WTC11 (cell line): ENCODE results near the gene KCNMA1. TPM values are rescaled to one million over a fixed set of nuclear protein-coding genes. Genes with fewer than 3 reads are reported as not detected.

ENCODE experiments used
- ATAC-seq: fragments of 200-7000 bp; cut with Tn5 transposase; 2 replicates; pipeline ENCODE4 v1.10.0; 2021; ENCODE audit warnings: mild to moderate bottlenecking, moderate library complexity
- CTCF ChIA-PET: fragments of 300-600 bp; sonication (Branson Sonifier 250); formaldehyde crosslinking; loops from one replicate; lab custom pipeline; 2021; ENCODE audit warnings: antibody characterized with exemption; lab: Charles Lee
- POLR2A ChIA-PET: fragments of 350-600 bp; sonication (Branson Sonifier 250); formaldehyde crosslinking; loops from one replicate; lab custom pipeline; 2021; ENCODE audit warnings: antibody characterized with exemption; lab: Charles Lee
- DNase-seq: peaks from one replicate; pipeline ENCODE4 v3.0.0; 2021; ENCODE audit warnings: low spot score
- H3K27ac Mint-ChIP-seq: 2 replicates; pipeline ENCODE4 v1.8.0; 2021; ENCODE audit warnings: mixed read lengths
- H3K27me3 Mint-ChIP-seq: 2 replicates; pipeline ENCODE4 v1.8.0; 2021; ENCODE audit warnings: low read depth, mild to moderate bottlenecking, moderate library complexity, mixed read lengths
- H3K36me3 Mint-ChIP-seq: 2 replicates; pipeline ENCODE4 v1.8.0; 2021; ENCODE audit warnings: mixed read lengths
- H3K4me1 Mint-ChIP-seq: 2 replicates; pipeline ENCODE4 v1.8.0; 2022; ENCODE audit warnings: mixed read lengths
- H3K4me3 Mint-ChIP-seq: 2 replicates; pipeline ENCODE4 v1.8.0; 2021; ENCODE audit warnings: mild to moderate bottlenecking, moderate library complexity, mixed read lengths
- H3K9me3 Mint-ChIP-seq: 2 replicates; pipeline ENCODE4 v1.8.0; 2021; ENCODE audit warnings: mixed read lengths
- ATF1 ChIP-seq: sonication (generic); formaldehyde crosslinking; IDR thresholded peaks from 2 replicates; pipeline ENCODE4 v1.8.1; 2023; ENCODE audit warnings: mild to moderate bottlenecking, moderate library complexity, missing genetic modification reagents
- EMX1 ChIP-seq: fragments of 250-450 bp; sonication (Bioruptor Pico); IDR thresholded peaks from 2 replicates; pipeline ENCODE4 v1.8.0; 2021; ENCODE audit warnings: mild to moderate bottlenecking
- ESRRA ChIP-seq: sonication (generic); formaldehyde crosslinking; IDR thresholded peaks from 2 replicates; pipeline ENCODE4 v1.8.1; 2022; ENCODE audit warnings: mild to moderate bottlenecking, missing genetic modification reagents, borderline replicate concordance
- FOXJ3 ChIP-seq: sonication (generic); formaldehyde crosslinking; IDR thresholded peaks from 2 replicates; pipeline ENCODE4 v1.9.0; 2021; ENCODE audit warnings: missing genetic modification reagents, mild to moderate bottlenecking, borderline replicate concordance
- FOXK1 ChIP-seq: sonication (generic); formaldehyde crosslinking; IDR thresholded peaks from 2 replicates; pipeline ENCODE4 v1.8.0; 2022; ENCODE audit warnings: mild to moderate bottlenecking, moderate library complexity, missing genetic modification reagents
- GABPB1 ChIP-seq: sonication (generic); formaldehyde crosslinking; IDR thresholded peaks from 2 replicates; pipeline ENCODE4 v1.8.1; 2023; ENCODE audit warnings: mild to moderate bottlenecking, missing genetic modification reagents
- JUN ChIP-seq: sonication (generic); formaldehyde crosslinking; IDR thresholded peaks from 2 replicates; pipeline ENCODE4 v1.8.0; 2023; ENCODE audit warnings: mild to moderate bottlenecking, missing genetic modification reagents
- NFE2L1 ChIP-seq: sonication (generic); formaldehyde crosslinking; IDR thresholded peaks from 2 replicates; pipeline ENCODE4 v1.8.1; 2023; ENCODE audit warnings: missing genetic modification reagents
- NFYB ChIP-seq: sonication (generic); formaldehyde crosslinking; conservative IDR thresholded peaks from 2 replicates; pipeline ENCODE4 v1.8.0; 2022; ENCODE audit warnings: low read depth, missing genetic modification reagents
- NR1H2 ChIP-seq: sonication (generic); formaldehyde crosslinking; IDR thresholded peaks from 2 replicates; pipeline ENCODE4 v1.9.0; 2021; ENCODE audit warnings: mild to moderate bottlenecking, moderate library complexity, missing genetic modification reagents
- NR2C2 ChIP-seq: sonication (generic); formaldehyde crosslinking; IDR thresholded peaks from 2 replicates; pipeline ENCODE4 v1.8.0; 2022; ENCODE audit warnings: mild to moderate bottlenecking, missing genetic modification reagents
- RELA ChIP-seq: sonication (generic); formaldehyde crosslinking; IDR thresholded peaks from 2 replicates; pipeline ENCODE4 v1.8.1; 2022; ENCODE audit warnings: missing genetic modification reagents, mild to moderate bottlenecking, borderline replicate concordance
- SP1 ChIP-seq: sonication (generic); formaldehyde crosslinking; conservative IDR thresholded peaks from 2 replicates; pipeline ENCODE4 v1.8.1; 2022; ENCODE audit warnings: missing genetic modification reagents
- ZNF317 ChIP-seq: sonication (generic); formaldehyde crosslinking; IDR thresholded peaks from 2 replicates; pipeline ENCODE4 v1.8.1; 2023; ENCODE audit warnings: low read depth, mild to moderate bottlenecking, moderate library complexity, missing genetic modification reagents, borderline replicate concordance
- ZNF396 ChIP-seq: fragments of 250-450 bp; sonication (Bioruptor Pico); IDR thresholded peaks from 2 replicates; pipeline ENCODE4 v1.8.0; 2021; ENCODE audit warnings: mild to moderate bottlenecking, moderate library complexity, borderline replicate concordance
- total RNA-seq: library from RNA; stranded (reverse); gene quantifications from 3 replicates; pipeline ENCODE4 v1.2.3, GENCODE V29; 2021
- TF ChIP-seq, protein P1 (sequence below): sonication (generic); formaldehyde crosslinking; IDR thresholded peaks from 2 replicates; pipeline ENCODE4 v1.8.1; 2023; ENCODE audit warnings: mild to moderate bottlenecking, missing genetic modification reagents, moderate library complexity
- TF ChIP-seq, protein P2 (sequence below): sonication (generic); formaldehyde crosslinking; IDR thresholded peaks from 2 replicates; pipeline ENCODE4 v1.8.0; 2022; ENCODE audit warnings: mild to moderate bottlenecking, missing genetic modification reagents
- TF ChIP-seq, protein P3 (sequence below): sonication (generic); formaldehyde crosslinking; IDR thresholded peaks from 2 replicates; pipeline ENCODE4 v1.8.1; 2022; ENCODE audit warnings: mild to moderate bottlenecking, missing genetic modification reagents, moderate library complexity, borderline replicate concordance
- TF ChIP-seq, protein P4 (sequence below): sonication (generic); formaldehyde crosslinking; IDR thresholded peaks from 2 replicates; pipeline ENCODE4 v1.8.1; 2022; ENCODE audit warnings: low read depth, missing genetic modification reagents, borderline replicate concordance
- TF ChIP-seq, protein P5 (sequence below): sonication (generic); formaldehyde crosslinking; IDR thresholded peaks from 2 replicates; pipeline ENCODE4 v1.8.0; 2022; ENCODE audit warnings: mild to moderate bottlenecking, missing genetic modification reagents
- TF ChIP-seq, protein P6 (sequence below): sonication (generic); formaldehyde crosslinking; IDR thresholded peaks from 2 replicates; pipeline ENCODE4 v1.8.1; 2023; ENCODE audit warnings: mild to moderate bottlenecking, missing genetic modification reagents, moderate library complexity
- TF ChIP-seq, protein P7 (sequence below): sonication (generic); formaldehyde crosslinking; IDR thresholded peaks from 2 replicates; pipeline ENCODE4 v1.8.0; 2022; ENCODE audit warnings: mild to moderate bottlenecking, missing genetic modification reagents

KCNMA1 gene
- total RNA-seq, 1 experiment from 2014 or later, result 7.3 TPM

DNA sequence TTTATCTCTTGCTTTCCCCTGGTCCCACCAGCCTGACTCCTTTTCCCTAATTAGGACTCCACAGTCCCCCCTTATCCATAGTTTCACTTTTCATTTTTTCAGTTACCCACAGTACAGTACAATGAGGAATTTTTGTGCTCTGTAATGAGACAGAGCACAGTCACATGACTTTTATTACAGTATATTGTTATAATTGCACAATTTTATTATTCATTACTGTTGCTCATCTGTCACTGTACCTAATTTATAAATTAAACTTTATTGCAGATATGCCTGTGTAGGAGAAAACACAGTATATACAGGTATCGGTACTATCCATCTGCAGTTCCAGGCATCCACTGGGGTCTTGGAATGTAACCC, 125.4 kb downstream of the KCNMA1 start (continued):
- TF ChIP-seq, protein P1, sequence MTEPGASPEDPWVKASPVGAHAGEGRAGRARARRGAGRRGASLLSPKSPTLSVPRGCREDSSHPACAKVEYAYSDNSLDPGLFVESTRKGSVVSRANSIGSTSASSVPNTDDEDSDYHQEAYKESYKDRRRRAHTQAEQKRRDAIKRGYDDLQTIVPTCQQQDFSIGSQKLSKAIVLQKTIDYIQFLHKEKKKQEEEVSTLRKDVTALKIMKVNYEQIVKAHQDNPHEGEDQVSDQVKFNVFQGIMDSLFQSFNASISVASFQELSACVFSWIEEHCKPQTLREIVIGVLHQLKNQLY, result no peak
- TF ChIP-seq ZNF396, result no peak

DNA sequence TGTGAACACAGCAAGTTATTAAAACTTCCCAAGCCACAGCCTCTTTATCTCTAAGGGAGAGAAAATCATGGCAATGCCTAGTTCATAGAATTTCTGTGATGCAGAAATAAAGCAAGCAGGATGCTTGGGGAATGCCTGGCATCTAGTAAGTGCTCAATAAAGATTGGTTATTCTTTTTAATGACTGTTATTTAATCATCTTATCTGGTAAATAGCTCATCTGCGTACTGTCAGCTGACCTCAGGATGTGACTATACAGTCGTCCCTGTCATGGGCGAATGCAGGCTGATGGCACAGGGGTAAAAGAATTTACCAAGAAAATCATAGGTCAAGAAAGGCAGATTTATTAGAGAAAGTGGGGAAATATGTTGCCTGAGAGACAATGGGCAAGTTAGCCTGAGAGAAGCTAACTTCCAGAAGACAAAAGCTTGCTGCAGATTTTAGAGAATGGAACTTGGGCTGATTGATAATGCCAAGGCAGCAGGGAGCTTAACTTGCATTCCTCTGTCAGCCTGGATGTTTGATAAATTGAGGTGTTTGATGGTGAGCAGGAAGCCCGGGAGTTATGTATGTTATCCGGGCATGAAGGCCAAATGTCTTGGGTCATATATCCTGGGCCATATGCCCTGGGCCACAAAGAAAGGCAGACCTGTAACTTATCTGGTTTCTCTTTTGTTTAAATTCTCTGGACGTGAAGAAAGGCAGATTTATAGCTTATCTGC, 126.0 kb downstream of the KCNMA1 start:
- CTCF ChIA-PET, result interaction anchor here (0.7 to 1.3 kb wide), 4 partner anchors 94 to 346 kb away, joined by 3 read pairs; no protein-coding TSS in a partner anchor
- POLR2A ChIA-PET, result no interaction called here

DNA sequence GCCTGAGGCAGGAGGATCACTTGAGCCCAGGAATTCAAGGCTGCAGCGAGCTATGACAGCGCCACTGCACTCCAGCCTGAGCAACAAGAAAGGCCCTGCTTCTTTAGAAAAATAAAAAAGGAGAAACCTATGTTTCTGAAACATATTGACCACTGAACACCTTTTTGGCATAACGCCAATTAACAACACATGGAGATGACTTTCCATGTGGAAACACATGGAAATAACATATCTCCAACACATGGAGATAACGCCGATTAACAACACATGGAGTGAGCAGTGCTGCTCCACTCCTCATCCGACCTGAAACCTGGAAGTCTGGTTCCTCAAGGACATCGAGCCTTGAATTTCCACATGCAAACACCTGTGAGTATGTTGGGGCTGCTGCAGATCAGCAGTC, 126.9 kb downstream of the KCNMA1 start:
- H3K27me3 Mint-ChIP-seq, result no peaks in the 10 kb centered on the region
- no peak overlapping the region for H3K4me3 Mint-ChIP-seq
- no peaks in the 10 kb centered on the region for H3K9me3 Mint-ChIP-seq
- ATAC-seq, result no peak
- TF ChIP-seq NFE2L1 (CRISPR knock-in tag), result no peak
- TF ChIP-seq NR2C2 (CRISPR knock-in tag), result no peak
- no peak for TF ChIP-seq ESRRA
- TF ChIP-seq RELA (CRISPR knock-in tag), result no peak
- TF ChIP-seq, protein P2, sequence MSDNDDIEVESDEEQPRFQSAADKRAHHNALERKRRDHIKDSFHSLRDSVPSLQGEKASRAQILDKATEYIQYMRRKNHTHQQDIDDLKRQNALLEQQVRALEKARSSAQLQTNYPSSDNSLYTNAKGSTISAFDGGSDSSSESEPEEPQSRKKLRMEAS (CRISPR knock-in tag), result no peak
- no peak for TF ChIP-seq EMX1 (CRISPR knock-in tag)
- TF ChIP-seq NR1H2 (CRISPR knock-in tag), result no peak
- TF ChIP-seq, protein P1, result no peak
- TF ChIP-seq NFYB (CRISPR knock-in tag), result no peak
- no peak for TF ChIP-seq ATF1 (CRISPR knock-in tag)
- TF ChIP-seq SP1 (CRISPR knock-in tag), result no peak
- TF ChIP-seq, protein P3, sequence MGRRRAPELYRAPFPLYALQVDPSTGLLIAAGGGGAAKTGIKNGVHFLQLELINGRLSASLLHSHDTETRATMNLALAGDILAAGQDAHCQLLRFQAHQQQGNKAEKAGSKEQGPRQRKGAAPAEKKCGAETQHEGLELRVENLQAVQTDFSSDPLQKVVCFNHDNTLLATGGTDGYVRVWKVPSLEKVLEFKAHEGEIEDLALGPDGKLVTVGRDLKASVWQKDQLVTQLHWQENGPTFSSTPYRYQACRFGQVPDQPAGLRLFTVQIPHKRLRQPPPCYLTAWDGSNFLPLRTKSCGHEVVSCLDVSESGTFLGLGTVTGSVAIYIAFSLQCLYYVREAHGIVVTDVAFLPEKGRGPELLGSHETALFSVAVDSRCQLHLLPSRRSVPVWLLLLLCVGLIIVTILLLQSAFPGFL (CRISPR knock-in tag), result no peak
- TF ChIP-seq, protein P4, sequence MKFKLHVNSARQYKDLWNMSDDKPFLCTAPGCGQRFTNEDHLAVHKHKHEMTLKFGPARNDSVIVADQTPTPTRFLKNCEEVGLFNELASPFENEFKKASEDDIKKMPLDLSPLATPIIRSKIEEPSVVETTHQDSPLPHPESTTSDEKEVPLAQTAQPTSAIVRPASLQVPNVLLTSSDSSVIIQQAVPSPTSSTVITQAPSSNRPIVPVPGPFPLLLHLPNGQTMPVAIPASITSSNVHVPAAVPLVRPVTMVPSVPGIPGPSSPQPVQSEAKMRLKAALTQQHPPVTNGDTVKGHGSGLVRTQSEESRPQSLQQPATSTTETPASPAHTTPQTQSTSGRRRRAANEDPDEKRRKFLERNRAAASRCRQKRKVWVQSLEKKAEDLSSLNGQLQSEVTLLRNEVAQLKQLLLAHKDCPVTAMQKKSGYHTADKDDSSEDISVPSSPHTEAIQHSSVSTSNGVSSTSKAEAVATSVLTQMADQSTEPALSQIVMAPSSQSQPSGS (CRISPR knock-in tag), result no peak
- no peak for TF ChIP-seq JUN (CRISPR knock-in tag)
- no peak for TF ChIP-seq FOXJ3 (CRISPR knock-in tag)
- TF ChIP-seq GABPB1 (CRISPR knock-in tag), result no peak
- TF ChIP-seq, protein P5, sequence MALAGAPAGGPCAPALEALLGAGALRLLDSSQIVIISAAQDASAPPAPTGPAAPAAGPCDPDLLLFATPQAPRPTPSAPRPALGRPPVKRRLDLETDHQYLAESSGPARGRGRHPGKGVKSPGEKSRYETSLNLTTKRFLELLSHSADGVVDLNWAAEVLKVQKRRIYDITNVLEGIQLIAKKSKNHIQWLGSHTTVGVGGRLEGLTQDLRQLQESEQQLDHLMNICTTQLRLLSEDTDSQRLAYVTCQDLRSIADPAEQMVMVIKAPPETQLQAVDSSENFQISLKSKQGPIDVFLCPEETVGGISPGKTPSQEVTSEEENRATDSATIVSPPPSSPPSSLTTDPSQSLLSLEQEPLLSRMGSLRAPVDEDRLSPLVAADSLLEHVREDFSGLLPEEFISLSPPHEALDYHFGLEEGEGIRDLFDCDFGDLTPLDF, result no peak
- ChIA-PET CTCF (interaction anchor here (1.3 kb wide), 1 partner anchor 345 kb away, joined by 3 read pairs; no protein-coding TSS in a partner anchor), POLR2A (no interaction called here)
- no peaks in the 10 kb centered on the region for H3K36me3 Mint-ChIP-seq
- no peak for DNase-seq
- H3K4me1 Mint-ChIP-seq, result peaks cover 30% of the 10 kb centered on the region
- H3K27ac Mint-ChIP-seq, result no peak overlapping the region; the same call in 1 of the 2 replicates

More for the DNA sequence above, 126.0 kb downstream of the KCNMA1 start:
- Mint-ChIP-seq H3K9me3 (no peaks in the 10 kb centered on the region), H3K27me3 (no peaks in the 10 kb centered on the region)
- TF ChIP-seq, protein P4 (CRISPR knock-in tag), result no peak
- TF ChIP-seq, protein P6, sequence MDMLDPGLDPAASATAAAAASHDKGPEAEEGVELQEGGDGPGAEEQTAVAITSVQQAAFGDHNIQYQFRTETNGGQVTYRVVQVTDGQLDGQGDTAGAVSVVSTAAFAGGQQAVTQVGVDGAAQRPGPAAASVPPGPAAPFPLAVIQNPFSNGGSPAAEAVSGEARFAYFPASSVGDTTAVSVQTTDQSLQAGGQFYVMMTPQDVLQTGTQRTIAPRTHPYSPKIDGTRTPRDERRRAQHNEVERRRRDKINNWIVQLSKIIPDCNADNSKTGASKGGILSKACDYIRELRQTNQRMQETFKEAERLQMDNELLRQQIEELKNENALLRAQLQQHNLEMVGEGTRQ (CRISPR knock-in tag), result no peak
- TF ChIP-seq ZNF317 (CRISPR knock-in tag) (no peak), FOXK1 (no peak)
- TF ChIP-seq, protein P7, sequence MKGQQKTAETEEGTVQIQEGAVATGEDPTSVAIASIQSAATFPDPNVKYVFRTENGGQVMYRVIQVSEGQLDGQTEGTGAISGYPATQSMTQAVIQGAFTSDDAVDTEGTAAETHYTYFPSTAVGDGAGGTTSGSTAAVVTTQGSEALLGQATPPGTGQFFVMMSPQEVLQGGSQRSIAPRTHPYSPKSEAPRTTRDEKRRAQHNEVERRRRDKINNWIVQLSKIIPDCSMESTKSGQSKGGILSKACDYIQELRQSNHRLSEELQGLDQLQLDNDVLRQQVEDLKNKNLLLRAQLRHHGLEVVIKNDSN (CRISPR knock-in tag), result no peak
- TF ChIP-seq, all 79 proteins: peak for 0
- ATAC-seq (no peak), DNase-seq (no peak)
- peaks cover 31% of the 10 kb centered on the region for H3K4me1 Mint-ChIP-seq
- no peak overlapping the region for H3K4me3 Mint-ChIP-seq
- H3K36me3 Mint-ChIP-seq, result no peaks in the 10 kb centered on the region
- H3K27ac Mint-ChIP-seq, result no peak overlapping the region
